ENCODE measurements around the gene LRRN2.
"Not testable (repeated sequence)": the region's sequence is repeated elsewhere in the genome, so short reads cannot be mapped to it uniquely, and the experiment has no call there.

LRRN2 gene

DNA sequence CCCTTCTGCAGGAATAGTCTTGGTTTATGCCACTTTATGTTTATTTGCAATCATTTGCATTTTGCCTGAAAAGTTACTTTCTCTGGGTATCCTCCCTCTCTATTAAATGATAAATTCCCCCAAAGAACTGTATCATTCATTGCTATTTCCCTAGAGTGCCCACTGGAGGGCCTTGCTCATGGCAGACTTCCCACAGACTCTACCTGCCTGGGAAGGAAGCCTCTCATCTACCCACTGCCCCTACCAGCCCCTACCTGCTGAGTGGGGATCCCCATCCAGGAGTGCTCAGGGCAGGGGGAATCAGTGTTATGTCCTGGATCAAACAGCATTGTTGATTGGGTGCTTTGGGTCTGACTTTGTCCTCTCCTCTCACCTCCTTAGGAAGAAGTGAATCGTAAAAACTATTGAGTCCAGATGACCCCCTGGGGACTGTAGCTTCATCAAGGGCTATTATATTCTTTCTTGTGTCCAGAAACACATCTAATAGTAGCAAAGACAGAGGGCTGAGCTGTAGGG is 6.8 kb upstream of the LRRN2 start:
- no peak for DNase-seq (ENCODE audit: low read depth)

DNA sequence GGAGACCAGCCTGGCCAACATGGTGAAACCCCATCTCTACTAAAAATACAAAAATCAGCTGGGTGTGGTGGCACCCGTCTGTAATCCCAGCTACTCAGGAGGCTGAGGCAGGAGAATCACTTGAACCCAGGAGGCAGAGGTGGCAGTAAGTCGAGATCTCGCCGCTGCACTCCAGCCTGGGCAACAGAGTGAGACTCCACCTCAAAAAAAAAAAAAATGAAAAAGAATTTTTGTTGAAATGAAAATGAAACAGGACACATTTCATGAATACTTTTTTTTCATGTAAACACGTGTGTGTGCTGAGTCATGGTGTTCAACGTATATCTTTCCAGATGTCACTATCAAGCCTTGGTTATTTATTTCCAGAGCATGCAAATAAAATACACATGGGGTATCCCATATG is 5.8 kb upstream of the LRRN2 start:
- DNase-seq (ENCODE audit: low read depth): not testable (repeated sequence)

DNA sequence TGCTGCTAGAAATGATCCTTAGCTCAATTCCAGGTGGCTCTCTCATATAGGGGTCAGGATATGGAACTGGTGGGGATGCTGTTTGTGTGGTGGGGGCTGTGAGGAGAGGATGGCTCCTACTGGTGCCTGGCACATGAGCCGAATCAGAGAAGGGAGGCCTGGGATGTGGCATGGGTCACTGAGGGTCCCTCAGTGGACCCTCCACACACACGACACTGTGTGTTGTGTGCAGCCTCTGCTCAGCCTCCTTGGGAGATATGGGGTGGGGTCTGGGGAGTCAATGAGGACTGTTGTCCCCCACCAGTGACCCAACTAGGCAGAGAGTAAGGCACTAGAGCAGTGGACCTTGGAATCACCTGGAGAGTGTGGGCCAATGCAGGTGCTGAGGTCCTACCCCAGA is 3.2 kb upstream of the LRRN2 start:
- DNase-seq (ENCODE audit: low read depth): no peak

DNA sequence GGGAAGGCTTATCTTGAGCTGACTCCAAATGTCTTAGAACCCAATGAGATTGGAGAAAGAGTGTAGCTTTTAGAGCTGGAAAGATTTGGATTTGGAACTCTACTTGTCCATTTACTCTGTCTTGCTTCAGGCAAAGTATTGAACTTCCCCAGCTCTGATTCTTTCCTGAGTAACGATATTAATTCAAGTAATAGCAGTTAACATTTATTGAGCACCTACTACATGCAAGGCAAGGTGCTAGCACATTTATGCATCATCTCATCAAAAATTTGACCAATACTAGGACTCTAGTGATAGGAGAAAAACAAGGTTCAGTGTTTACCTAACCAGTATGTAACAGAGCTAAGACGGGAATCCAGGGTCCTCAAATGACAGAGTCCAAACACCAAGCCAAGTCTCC is 2.5 kb upstream of the LRRN2 start:
- no peak for DNase-seq (ENCODE audit: low read depth)

DNA sequence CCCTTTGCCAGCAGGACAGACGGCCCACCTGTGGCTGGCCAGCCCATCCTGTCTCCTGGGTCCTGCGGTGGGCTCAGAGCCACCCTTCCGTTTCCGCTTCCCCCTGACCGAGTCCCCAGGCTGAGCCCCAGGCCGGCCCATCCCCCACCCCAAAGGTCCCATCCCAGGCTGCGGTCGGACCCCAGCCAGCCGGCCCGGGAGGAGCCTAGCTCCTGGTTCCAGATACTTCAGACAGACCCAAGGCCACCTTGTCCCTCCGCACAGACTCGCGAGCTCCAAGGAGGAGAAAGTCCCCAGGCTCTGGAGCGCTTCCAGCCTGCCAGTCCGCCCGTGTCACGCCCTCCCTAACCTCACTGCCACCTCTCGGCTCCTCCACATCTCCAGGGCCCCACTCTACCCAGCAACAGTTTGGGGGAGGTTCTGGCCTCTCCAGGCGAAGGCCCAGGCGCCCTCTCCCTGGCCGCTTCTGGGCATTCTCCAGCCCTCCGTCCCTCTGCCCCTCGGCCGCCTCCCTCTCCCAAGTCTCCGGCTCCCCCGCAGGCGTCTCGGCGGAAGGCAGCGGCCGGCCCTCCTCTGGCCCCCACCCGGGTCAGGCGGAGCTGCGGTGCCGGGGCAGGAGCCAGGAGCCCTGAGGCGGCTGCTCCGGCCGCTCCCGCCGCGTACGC is 835 bp downstream of the LRRN2 start:
- DNase-seq (ENCODE audit: low read depth): no peak

DNA sequence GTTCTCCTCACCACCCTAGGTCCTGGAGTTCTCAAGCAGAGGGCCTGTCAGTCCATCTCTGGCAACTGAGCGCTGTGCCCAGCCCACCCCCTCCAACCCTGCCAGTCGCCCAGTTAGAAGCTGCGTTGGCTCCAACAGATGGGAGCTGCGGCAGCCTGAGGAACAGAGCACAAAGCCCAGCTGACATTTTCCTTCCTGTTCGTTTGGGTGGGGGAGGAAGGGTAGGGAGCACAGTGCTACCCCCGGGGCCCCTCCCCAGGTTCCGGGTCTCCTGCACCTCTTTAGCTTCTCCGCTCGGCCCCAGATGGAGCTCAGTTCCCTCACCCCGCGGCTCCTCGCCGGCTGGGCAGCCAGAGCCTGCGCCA is 1.4 kb downstream of the LRRN2 start:
- no peak for DNase-seq (ENCODE audit: low read depth)

DNA sequence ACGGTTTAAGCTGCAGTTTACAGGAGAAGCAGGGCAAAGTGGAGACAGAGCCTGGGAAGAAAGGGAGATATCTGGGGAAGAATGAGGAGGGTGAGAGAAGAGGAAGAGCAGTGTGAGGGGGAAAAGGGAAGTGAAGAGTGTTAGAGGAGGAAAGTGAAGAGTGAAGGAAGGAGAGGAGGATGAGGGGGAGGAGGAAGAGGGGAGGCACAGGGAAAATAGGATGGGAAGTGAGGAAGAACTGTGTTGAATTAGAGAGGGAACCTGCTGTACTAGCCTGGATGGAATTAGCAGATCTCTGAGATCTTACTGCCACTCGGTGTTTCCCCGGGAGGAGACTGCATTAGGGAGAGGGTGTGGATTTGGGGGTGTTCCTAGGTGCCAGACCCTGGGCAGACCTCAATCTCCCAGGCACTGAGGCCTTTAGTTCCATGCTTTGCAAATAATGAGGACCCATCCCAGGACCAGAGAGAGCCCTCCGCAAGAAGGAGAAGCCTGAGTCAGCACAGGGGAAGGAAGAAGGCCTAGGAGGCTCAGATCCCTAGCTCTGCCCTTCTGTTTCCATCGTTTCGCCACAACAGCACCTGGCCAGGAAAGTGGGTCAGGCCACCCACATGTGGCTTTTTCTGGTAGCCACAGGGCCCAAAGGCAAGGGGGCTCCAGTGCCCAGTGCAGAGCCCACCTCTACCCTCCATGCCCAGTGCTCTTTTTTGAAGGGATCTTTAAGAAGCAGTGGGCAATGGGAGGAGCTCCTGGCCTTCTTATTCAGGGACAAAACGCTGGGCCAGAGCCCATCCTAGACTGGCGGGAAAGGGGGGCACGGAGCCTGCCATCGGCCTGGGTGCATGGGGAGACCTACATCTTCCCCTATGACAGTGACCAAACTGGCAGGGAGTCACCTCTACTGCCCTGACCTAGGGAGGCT is 2.0 kb downstream of the LRRN2 start:
- no peak for DNase-seq (ENCODE audit: low read depth)

DNA sequence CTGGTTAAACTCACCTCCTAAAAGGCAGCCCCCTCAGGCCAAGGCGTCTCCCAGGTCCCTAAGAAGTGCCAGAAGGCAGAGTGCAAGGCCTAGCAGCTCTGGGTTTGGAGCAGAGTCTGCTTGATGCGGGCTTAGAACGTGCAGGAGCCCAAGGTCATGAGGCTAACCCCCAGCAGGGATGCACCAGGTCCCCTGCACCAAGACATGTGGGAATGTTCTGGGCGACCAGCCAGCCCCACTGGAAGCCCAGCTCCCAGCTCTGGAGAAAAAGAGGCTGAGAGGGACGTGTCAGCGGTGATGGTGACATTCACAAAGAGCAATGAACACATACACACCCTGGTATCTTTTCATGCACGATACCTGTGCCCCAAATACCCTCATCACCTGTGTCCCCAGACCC is 5.1 kb downstream of the LRRN2 start:
- no peak for DNase-seq (ENCODE audit: low read depth)

DNA sequence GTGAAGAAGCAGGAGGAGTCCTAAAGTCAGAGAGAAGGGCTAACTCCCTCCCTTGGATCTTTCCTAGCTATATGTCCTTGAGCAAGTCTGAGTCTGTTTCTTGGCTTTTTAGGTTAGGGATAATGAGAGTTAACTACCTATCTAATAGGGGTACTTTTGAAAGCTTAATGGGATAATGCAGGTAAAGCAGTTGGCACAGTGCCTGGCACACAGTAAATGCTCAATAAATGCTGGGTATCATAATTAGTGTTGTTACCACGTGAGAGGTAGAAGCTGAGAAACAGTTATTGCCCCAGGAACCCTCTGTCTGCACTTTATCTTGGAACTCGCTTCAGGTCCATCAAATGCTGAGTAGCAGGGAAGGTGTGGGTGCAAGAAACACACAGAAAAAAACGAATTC is 5.5 kb downstream of the LRRN2 start:
- DNase-seq (ENCODE audit: low read depth): no peak

DNA sequence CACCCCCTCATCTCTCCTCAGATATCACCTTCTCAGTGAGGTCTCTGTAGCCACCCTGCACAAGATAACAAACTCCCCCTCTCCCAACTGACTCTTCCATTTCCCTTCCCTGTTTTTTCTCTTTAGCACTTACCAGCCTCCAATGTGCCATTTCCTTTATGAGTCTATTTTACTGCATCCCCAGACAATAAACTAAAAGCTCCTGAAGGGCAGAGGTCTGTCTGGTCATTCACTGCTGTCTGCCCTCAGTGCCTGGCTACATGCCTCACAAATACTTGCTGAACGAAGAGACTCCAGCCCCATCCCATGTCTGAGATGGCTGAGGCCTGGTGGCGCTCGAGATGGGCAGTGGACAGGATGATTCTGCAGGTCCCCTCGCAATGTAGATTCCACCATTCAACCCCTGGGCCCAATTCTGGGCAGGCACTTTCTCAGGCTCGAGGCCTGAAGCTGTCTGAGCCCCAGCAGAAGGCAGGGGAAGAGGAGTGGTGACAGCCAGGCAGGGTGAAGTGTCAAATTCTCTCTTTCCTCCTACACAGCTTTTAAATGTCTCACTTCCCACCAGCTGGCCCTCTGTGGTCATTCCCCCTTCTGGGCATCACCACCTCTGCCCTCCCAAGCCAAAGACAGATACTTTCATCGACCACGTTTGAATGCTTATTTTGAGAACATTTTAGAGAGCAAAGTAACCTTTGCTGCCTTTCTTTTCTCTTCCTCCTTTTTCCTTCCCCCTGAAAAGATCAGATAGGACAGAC is 6.6 kb downstream of the LRRN2 start:
- DNase-seq (ENCODE audit: low read depth): no peak

DNA sequence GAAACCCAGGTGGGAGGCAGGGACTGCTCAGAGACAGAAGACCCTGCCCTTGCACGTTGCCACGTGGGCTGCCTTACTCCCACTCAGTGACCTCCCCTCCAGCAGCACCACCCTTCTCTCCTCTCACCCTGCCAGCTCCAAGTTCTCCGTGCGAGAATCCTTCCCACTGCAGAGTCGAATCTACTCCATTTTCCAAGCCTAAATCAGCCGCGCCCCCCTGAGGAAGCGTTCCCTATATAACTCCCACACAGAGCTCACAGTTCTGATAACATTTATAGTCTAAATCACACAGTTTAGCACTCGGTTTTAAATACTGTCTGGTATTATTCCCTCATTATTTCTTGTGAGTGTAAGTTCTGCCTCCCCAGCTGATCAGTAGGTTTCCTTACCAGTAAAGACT is 7.7 kb downstream of the LRRN2 start:
- no peak for DNase-seq (ENCODE audit: low read depth)

DNA sequence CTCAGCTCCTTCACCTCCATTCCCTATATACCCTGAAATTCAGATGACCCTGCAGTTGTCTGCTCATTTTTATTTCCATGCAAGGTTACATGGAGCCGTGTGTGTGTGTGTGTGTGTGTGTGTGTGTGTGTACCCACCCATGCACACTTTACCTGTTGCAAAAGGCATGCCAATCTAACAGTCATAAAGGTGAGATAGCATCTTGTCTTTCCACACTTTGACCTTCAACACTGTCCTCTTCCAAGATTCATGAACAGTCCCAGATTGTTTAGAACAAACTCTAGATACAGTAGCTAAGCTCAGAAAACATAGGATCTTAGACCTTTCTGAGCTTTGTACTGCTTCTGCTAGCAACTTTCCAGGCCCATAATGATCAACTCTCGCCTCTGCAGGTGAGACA is 9.5 kb downstream of the LRRN2 start:
- DNase-seq (ENCODE audit: low read depth): no peak

DNA sequence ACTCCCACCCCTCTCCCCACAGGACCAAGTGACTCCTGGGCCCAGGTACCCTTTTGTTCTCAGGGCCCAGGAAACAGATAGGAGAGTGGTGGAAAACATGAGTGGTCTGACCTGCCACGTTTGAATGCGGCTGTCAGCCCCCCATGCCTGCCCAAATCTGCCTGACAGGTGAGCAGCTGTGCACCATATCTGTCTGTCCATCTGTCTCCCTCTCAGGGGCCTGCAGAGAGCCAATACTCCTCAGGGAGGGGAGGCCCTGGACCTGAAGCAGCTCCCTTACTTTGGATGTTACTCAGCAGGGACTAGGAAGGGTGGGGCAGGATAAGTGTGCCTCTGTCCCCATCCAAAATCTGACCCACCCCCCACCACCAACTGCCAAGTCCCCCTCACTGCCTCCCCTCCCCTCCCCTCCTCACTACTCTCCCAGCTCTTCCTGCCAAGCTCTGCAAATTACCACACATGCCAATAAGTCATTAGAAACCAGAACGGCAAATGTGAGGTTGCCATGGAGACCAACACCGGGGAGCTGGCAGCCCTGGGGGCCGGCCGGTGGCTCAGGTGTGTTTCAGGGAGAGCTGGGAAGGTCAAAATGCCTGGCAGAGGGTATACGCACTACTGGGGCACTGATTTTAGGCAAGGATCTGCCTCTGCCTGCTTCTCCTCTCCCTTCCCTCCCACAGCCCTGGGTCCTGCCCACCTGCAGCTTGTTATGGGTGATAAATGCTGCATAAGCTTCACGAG is 11.5 kb downstream of the LRRN2 start:
- no peak for DNase-seq (ENCODE audit: low read depth)

DNA sequence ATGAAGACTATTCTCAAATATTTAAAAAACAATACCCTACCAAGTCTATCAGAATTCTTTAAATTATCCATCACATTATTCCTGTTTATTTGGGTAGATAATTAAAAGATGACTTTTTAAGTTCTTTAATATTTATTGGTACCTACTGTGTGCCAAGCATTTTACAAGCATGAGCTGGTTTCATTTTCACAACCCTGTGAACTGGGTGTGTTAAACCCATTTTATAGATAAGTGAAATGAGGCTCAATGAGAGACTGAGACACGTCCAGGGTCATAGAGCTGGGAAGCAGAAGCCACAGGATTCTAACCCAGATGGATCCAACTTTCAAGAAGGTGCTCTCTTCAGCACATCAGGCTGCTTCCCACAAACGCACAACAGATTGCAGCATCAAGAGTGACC is 12.3 kb downstream of the LRRN2 start:
- no peak for DNase-seq (ENCODE audit: low read depth)

DNA sequence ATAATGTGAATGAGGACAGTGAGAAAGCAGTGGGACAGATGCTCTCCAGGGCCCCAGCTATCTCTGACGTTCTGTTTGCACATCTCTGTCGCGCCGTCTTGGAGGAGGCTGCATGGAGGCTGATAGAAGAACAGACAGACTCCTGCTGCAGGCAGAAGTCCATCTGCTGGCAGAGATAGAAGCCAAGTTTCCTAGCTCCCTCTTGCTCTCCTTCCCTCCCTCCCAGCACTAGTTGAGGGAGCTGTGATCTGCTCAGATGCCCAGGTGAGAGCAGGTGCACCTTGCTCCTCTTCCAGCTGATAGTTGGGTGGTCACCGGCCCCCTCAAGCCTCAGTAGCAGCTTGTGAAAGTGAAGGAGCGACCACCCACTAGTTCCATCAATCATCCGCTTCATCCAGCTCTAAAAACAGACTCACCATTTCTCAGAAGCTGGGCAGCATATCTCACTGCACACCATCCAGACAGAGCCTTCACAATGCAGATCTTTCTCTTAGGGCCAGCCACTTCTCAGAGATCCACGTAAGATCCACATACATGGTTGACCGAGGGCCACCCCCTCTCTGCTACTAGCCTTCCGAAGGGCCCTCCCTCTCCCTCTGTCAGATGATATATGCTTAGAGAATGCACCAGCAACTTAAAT is 12.9 kb downstream of the LRRN2 start:
- DNase-seq (ENCODE audit: low read depth): no peak

DNA sequence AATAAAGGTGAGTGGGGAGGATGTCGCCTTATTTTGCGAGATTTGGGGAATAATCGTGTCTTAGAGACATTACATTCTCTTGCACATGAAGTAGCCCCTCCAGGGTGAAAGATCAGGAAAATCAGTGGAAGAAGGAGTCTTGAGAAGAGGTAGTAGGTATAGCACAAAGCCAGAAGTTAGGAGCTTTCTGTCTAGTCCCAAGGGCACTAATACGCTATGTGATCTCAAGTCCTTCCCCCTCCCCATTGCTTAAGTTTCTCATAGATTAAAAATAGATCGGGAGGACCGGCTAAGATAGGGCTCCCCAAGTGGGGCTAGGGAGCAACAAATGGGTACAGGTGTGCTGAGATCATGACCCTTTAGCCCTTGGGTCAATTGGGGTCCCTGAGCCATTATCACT is 13.5 kb downstream of the LRRN2 start:
- DNase-seq (ENCODE audit: low read depth): no peak

DNA sequence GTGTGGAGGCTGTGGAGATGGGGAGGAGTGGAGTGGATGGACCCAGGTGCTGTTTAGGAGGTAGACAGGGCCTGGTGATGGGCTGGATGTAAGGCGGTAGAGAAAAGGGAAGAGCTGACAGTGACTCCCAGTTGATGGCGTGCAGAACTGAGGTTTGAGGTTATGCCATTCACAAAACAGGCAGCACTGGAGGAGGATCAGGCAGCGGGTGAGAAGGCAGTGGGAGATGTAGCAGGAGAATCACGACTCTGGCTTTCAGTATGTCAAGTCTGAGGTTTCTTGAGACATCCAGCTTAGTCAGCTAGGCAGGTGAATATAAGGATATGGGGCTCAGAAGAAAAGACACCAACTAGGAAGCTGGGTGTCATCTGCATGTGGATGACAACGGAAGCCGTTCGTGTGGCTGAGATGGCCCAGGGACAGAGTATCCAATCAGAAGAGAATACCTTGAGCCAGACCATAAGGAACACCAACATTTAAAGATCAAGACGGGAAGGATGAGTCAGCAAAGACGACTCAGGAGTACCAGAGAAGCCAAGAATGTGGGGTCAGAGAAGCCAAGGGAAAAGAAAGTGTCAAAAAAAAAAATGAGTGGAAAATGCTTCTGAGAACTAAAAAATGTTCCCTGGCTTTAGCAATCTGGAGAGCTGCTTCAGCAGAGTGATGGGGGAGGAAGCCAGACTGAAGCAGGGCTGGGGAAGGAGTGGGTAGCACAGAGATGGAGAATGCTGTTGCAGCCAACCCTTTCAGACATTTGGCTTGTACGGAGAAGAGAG is 15.2 kb downstream of the LRRN2 start:
- no peak for DNase-seq (ENCODE audit: low read depth)

DNA sequence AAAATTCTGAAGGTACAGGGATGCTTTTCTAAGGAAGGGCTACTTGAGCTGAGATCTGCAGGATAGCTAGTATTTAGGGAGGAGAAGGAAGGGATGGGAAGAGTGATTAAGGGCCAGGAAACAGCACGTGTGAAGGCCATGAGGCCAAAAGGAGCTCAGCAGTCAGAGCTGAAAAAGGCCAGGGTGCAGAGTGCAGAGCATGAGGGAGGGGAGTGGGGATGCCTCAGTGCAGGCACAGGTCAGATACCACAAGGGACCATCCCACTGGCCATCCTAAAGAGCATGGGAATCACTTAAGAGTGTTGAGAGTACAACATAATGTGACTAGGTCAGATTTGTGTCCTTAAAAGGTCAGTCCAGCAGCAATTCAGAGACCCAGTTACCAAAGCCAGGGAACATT is 16.0 kb downstream of the LRRN2 start:
- DNase-seq (ENCODE audit: low read depth): no peak

DNA sequence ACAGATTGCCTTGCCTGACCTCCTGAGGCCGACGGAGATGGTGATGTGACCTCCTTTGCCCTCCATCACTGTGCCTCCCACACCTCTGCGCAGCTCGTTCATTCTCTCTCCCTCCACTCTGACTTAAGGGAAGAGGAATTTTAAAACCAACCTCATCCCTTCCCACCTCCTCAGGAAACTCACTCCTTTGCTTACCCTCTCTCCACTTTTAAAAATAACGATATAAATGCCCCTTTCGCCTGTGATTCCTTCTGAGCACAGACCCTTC is 21.2 kb downstream of the LRRN2 start:
- DNase-seq (ENCODE audit: low read depth): no peak

DNA sequence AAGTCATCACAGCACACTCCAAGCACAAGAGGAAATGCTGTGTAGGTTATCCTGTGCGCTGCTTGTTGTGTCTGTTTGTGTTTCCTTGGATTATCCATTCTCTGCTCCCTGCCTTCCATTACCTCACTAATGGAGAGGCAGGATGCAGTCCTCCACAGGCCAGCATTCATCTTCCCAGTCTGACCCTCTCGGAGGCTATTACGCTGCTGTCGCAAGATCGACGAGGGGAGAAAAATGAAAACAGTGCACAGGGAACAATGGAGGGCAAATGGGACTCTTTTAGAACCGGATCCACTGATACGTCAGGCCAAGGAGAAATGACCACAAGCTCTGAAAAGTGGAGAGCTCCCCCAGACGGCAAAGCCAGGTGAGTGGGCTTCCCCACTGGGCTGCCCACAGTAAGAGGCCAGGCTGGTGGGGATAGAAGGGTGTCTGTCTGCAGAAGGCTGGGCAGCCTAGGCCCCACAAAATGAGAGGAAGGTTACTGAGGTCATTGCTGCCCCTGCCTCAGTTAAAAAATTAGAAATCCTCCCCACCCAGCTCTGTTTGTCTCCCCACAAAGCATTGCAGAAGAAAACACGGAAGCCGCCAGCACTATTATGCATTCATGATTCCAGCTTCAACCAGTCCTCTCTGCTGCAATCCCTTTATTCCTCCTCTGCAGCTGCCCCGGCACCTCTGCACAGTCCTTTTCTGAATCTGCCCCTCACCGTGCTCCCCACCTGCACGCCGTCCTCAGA is 21.7 kb downstream of the LRRN2 start:
- no peak for DNase-seq (ENCODE audit: low read depth)

All from HS-27A (cell line).